Astrocyte (in vitro differentiated cells and primary cell): ENCODE data around the gene ANTXR2. TPM values are rescaled to one million over a fixed set of nuclear protein-coding genes. Genes with fewer than 3 reads are reported as not detected.

ENCODE experiments used
- DNase-seq: peaks from one replicate; pipeline ENCODE4 v3.0.0-alpha.2; 2010; ENCODE audit warnings: low read depth
- FAIRE-seq: peaks from 2 replicates; lab custom pipeline; 2011; peaks lifted over from hg19 to GRCh38; lab: Jason Lieb, UNC
- H2AFZ ChIP-seq: 2 replicates; pipeline ENCODE4 v1.6.0; 2012; ENCODE audit warnings: low read depth, low read length, inconsistent platforms
- H3K27ac ChIP-seq: 2 replicates; pipeline ENCODE4 v1.5.1; 2011; ENCODE audit warnings: low read depth, low read length, inconsistent platforms
- H3K27me3 ChIP-seq: 2 replicates; pipeline ENCODE4 v1.6.0; 2011; ENCODE audit warnings: low read length, inconsistent platforms; ENCODE audit not compliant: insufficient read depth
- H3K36me3 ChIP-seq: 2 replicates; pipeline ENCODE4 v1.5.1; 2011; ENCODE audit warnings: low read length, inconsistent platforms; ENCODE audit not compliant: insufficient read depth
- H3K4me1 ChIP-seq: 2 replicates; pipeline ENCODE4 v1.5.1; 2011; ENCODE audit warnings: low read length, inconsistent platforms; ENCODE audit not compliant: insufficient read depth
- H3K4me2 ChIP-seq: 2 replicates; pipeline ENCODE4 v1.6.0; 2012; ENCODE audit warnings: low read length, inconsistent platforms
- H3K4me3 ChIP-seq: 2 replicates; pipeline ENCODE4 v1.5.1; 2011; ENCODE audit warnings: low read depth, mild to moderate bottlenecking, low read length, inconsistent platforms; ENCODE audit not compliant: insufficient read depth
- H3K79me2 ChIP-seq: 2 replicates; pipeline ENCODE4 v1.6.0; 2012; ENCODE audit warnings: mild to moderate bottlenecking, low read length, inconsistent platforms; ENCODE audit not compliant: insufficient read depth
- H3K9ac ChIP-seq: 2 replicates; pipeline ENCODE4 v1.6.0; 2012; ENCODE audit warnings: mild to moderate bottlenecking, low read length, inconsistent platforms
- H3K9me3 ChIP-seq: 2 replicates; pipeline ENCODE4 v1.5.1; 2012; ENCODE audit warnings: low read depth, mild to moderate bottlenecking, low read length, inconsistent platforms; ENCODE audit not compliant: insufficient read depth
- H4K20me1 ChIP-seq: 2 replicates; pipeline ENCODE4 v1.6.0; 2012; ENCODE audit warnings: low read length, inconsistent platforms; ENCODE audit not compliant: insufficient read depth
- H3K27ac Mint-ChIP-seq: one replicate; pipeline ENCODE4 v1.8.0; 2021; ENCODE audit warnings: mild to moderate bottlenecking, mixed read lengths; ENCODE audit not compliant: unreplicated experiment
- H3K27me3 Mint-ChIP-seq: one replicate; pipeline ENCODE4 v1.8.0; 2021; ENCODE audit warnings: low read depth, mixed read lengths; ENCODE audit not compliant: unreplicated experiment
- H3K36me3 Mint-ChIP-seq: one replicate; pipeline ENCODE4 v1.8.0; 2021; ENCODE audit warnings: low read depth, mixed read lengths; ENCODE audit not compliant: unreplicated experiment
- H3K4me1 Mint-ChIP-seq: one replicate; pipeline ENCODE4 v1.8.0; 2021; ENCODE audit warnings: low read depth, mixed read lengths; ENCODE audit not compliant: unreplicated experiment
- H3K4me3 Mint-ChIP-seq: one replicate; pipeline ENCODE4 v1.8.0; 2021; ENCODE audit warnings: mild to moderate bottlenecking, moderate library complexity, mixed read lengths; ENCODE audit not compliant: unreplicated experiment
- H3K9me3 Mint-ChIP-seq: one replicate; pipeline ENCODE4 v1.8.0; 2021; ENCODE audit warnings: mild to moderate bottlenecking, mixed read lengths; ENCODE audit not compliant: unreplicated experiment
- EZH2 ChIP-seq: IDR thresholded peaks from 2 replicates; pipeline ENCODE4 v1.6.1; 2012; ENCODE audit warnings: mild to moderate bottlenecking, low read length, inconsistent platforms; ENCODE audit not compliant: insufficient read depth
- total RNA-seq: library from RNA; stranded (reverse); gene quantifications from 2 replicates; pipeline ENCODE4 v1.2.1, GENCODE V29; 2021
- TF ChIP-seq, protein P1 (sequence below): IDR thresholded peaks from 2 replicates; pipeline ENCODE4 v1.5.1; 2011; ENCODE audit warnings: low read depth, mild to moderate bottlenecking, inconsistent platforms, low read length, moderate library complexity; ENCODE audit not compliant: insufficient read depth

Gene ANTXR2
- total RNA-seq, 1 donor from 2014 or later, result 34.7 TPM

GRCh38 chr4:79964400-79965211 is 108.4 kb downstream of the ANTXR2 start:
- H3K36me3 Mint-ChIP-seq, result no peaks in the 10 kb centered on the region
- no peak for FAIRE-seq
- Histone ChIP-seq H2AFZ (peak overlapping the region; percentile 57), H3K9me3 (no peaks in the 10 kb centered on the region), H3K79me2 (no peaks in the 10 kb centered on the region), H3K27ac (peak overlapping the region; percentile 15), H4K20me1 (no peaks in the 10 kb centered on the region), H3K27me3 (no peaks in the 10 kb centered on the region), H3K4me1 (peaks cover 5% of the 10 kb centered on the region), H3K4me3 (peak overlapping the region; percentile 48), H3K4me2 (peak overlapping the region; percentile 83), H3K9ac (peak overlapping the region; percentile 61), H3K36me3 (peaks cover 3% of the 10 kb centered on the region)
- H3K27ac Mint-ChIP-seq, result peak overlapping the region; percentile 71
- peak overlapping the region; percentile 80 for H3K4me3 Mint-ChIP-seq
- no peaks in the 10 kb centered on the region for H3K27me3 Mint-ChIP-seq
- H3K9me3 Mint-ChIP-seq, result no peaks in the 10 kb centered on the region
- TF ChIP-seq EZH2, result no peak
- peak; percentile 46 for DNase-seq
- no peaks in the 10 kb centered on the region for H3K4me1 Mint-ChIP-seq

DNA sequence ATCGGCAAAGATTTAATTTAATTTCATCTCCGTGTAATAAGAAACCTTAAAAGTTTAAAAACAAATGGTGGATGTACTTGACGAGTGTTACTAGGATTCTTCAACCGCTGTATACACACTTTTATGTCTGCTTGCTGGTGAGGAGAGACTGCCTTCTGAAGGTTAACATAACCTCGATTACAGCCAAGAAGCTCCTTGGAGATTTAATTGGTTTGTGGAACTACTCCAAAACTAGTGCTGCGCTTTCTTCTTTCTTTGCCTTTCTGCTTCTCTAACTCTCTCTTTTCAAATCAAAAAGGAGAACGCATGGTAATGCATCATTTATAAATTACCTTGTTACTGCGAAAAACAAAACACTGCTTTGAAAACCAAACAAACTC is 109.0 kb downstream of the ANTXR2 start:
- H3K27me3 ChIP-seq, result no peaks in the 10 kb centered on the region
- H3K36me3 ChIP-seq, result peaks cover 6% of the 10 kb centered on the region
- peaks cover 5% of the 10 kb centered on the region for H3K4me1 ChIP-seq
- H3K4me3 ChIP-seq, result peak overlapping the region; percentile 48
- Mint-ChIP-seq H3K4me3 (peak overlapping the region; percentile 80), H3K36me3 (no peaks in the 10 kb centered on the region), H3K9me3 (no peaks in the 10 kb centered on the region), H3K27ac (no peak overlapping the region), H3K27me3 (no peaks in the 10 kb centered on the region), H3K4me1 (no peaks in the 10 kb centered on the region)
- TF ChIP-seq, protein P1, sequence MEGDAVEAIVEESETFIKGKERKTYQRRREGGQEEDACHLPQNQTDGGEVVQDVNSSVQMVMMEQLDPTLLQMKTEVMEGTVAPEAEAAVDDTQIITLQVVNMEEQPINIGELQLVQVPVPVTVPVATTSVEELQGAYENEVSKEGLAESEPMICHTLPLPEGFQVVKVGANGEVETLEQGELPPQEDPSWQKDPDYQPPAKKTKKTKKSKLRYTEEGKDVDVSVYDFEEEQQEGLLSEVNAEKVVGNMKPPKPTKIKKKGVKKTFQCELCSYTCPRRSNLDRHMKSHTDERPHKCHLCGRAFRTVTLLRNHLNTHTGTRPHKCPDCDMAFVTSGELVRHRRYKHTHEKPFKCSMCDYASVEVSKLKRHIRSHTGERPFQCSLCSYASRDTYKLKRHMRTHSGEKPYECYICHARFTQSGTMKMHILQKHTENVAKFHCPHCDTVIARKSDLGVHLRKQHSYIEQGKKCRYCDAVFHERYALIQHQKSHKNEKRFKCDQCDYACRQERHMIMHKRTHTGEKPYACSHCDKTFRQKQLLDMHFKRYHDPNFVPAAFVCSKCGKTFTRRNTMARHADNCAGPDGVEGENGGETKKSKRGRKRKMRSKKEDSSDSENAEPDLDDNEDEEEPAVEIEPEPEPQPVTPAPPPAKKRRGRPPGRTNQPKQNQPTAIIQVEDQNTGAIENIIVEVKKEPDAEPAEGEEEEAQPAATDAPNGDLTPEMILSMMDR, result no peak
- no peak for TF ChIP-seq EZH2
- H2AFZ ChIP-seq, result peak overlapping the region; percentile 57
- no peaks in the 10 kb centered on the region for H4K20me1 ChIP-seq
- no peak for FAIRE-seq
- peak overlapping the region; percentile 83 for H3K4me2 ChIP-seq
- H3K9ac ChIP-seq, result peak overlapping the region; percentile 61
- H3K27ac ChIP-seq, result no peak overlapping the region
- DNase-seq, result peak; percentile 4
- no peaks in the 10 kb centered on the region for H3K9me3 ChIP-seq
- H3K79me2 ChIP-seq, result no peaks in the 10 kb centered on the region

- H3K27ac Mint-ChIP-seq, result no peak overlapping the region
- TF ChIP-seq, protein P1, result no peak
- no peak for TF ChIP-seq EZH2
- Histone ChIP-seq H3K4me1 (no peaks in the 10 kb centered on the region), H3K9me3 (no peaks in the 10 kb centered on the region), H3K4me3 (no peak overlapping the region), H3K4me2 (no peak overlapping the region), H3K9ac (no peak overlapping the region), H3K79me2 (no peaks in the 10 kb centered on the region), H3K27ac (no peak overlapping the region), H3K36me3 (peaks cover 6% of the 10 kb centered on the region), H3K27me3 (no peaks in the 10 kb centered on the region), H2AFZ (no peak overlapping the region), H4K20me1 (no peaks in the 10 kb centered on the region)
- H3K9me3 Mint-ChIP-seq, result no peaks in the 10 kb centered on the region
- FAIRE-seq (no peak), DNase-seq (no peak)
- no peaks in the 10 kb centered on the region for H3K36me3 Mint-ChIP-seq
- no peaks in the 10 kb centered on the region for H3K27me3 Mint-ChIP-seq
- no peaks in the 10 kb centered on the region for H3K4me1 Mint-ChIP-seq
- no peak overlapping the region for H3K4me3 Mint-ChIP-seq
Measured at GRCh38 chr4:79959652-79960051, 113.4 kb downstream of the ANTXR2 start.
